ENCODE data around the gene LENG9.
A peak's percentile ranks its signal among the peaks of the same experiment; 100 is the strongest.
"Not testable (repeated sequence)": the region's sequence is repeated elsewhere in the genome, so short reads cannot be mapped to it uniquely, and the experiment has no call there.

LENG9 gene

GRCh38 chr19:54457773-54458647 is 5.6 kb downstream of the LENG9 start:
- DNase-seq = no peak

- DNase-seq = no peak
These were observed 6.9 kb downstream of the LENG9 start for GRCh38 chr19:54456423-54457373.

GRCh38 chr19:54455786-54456422 is 7.7 kb downstream of the LENG9 start:
- no peak for DNase-seq

GRCh38 chr19:54454781-54455675 is 8.6 kb downstream of the LENG9 start:
- no peak for DNase-seq

GRCh38 chr19:54453921-54454780 is 9.4 kb downstream of the LENG9 start:
- DNase-seq = no peak

- no peak for DNase-seq
These were observed 11.0 kb downstream of the LENG9 start for GRCh38 chr19:54452626-54453025.

GRCh38 chr19:54451997-54452396 is 11.6 kb downstream of the LENG9 start:
- DNase-seq = no peak

- no peak for DNase-seq
These were observed 12.2 kb downstream of the LENG9 start for GRCh38 chr19:54451331-54451871.

- DNase-seq = no peak
These were observed 13.9 kb downstream of the LENG9 start for GRCh38 chr19:54449701-54450069.

GRCh38 chr19:54448774-54449700 is 14.5 kb downstream of the LENG9 start, which contains the start of gene LENG8:
TSS of gene LENG8 (plus strand) at chr19:54449199. CDS start at chr19:54451345, 2,146 bp downstream.
- DNase-seq = peak; percentile 98

- DNase-seq = no peak
These were observed 15.4 kb downstream of the LENG9 start for GRCh38 chr19:54448040-54448773.

GRCh38 chr19:54446349-54446748 is 17.2 kb downstream of the LENG9 start:
- not testable (repeated sequence) for DNase-seq

- no peak for DNase-seq
These were observed 18.8 kb downstream of the LENG9 start for GRCh38 chr19:54444737-54445136.

- DNase-seq = no peak
These were observed 22.9 kb downstream of the LENG9 start for GRCh38 chr19:54440641-54441040.

GRCh38 chr19:54439174-54439851 is 24.3 kb downstream of the LENG9 start:
- DNase-seq = no peak

- no peak for DNase-seq
These were observed 26.8 kb downstream of the LENG9 start for GRCh38 chr19:54436628-54437252.

- DNase-seq = no peak
These were observed 27.5 kb downstream of the LENG9 start for GRCh38 chr19:54436031-54436523.

All from NCI-H1436 (cell line).